Measurements from ENCODE around the gene RPRD1B. TPM values are rescaled to one million over a fixed set of nuclear protein-coding genes. Genes with fewer than 3 reads are reported as not detected.

Gene RPRD1B
- total and polyA plus RNA-seq, 2 experiments from 2014 or later: 7.3 to 24.3 TPM

DNA sequence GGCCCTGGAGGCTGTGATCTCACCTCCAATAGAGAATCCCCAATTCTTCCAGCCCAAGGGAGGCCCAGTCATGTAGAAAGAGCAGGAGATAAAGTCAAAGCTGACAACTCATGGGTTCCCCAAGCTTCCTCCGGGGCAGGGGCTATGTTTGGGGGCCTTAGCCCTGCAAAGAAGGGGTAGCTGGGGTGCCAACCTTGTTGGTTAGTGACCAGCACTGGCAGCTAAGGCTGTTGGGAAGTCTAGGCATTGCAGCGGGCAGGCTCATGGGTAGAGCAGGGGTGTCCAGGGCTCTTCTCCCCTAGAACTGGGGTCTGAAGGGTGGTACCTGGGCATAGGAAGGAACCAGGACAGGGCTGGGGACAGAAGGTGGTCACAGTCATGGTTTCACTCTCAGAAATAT is 95.1 kb downstream of the RPRD1B start (continued):
- TF ChIP-seq, protein P1, sequence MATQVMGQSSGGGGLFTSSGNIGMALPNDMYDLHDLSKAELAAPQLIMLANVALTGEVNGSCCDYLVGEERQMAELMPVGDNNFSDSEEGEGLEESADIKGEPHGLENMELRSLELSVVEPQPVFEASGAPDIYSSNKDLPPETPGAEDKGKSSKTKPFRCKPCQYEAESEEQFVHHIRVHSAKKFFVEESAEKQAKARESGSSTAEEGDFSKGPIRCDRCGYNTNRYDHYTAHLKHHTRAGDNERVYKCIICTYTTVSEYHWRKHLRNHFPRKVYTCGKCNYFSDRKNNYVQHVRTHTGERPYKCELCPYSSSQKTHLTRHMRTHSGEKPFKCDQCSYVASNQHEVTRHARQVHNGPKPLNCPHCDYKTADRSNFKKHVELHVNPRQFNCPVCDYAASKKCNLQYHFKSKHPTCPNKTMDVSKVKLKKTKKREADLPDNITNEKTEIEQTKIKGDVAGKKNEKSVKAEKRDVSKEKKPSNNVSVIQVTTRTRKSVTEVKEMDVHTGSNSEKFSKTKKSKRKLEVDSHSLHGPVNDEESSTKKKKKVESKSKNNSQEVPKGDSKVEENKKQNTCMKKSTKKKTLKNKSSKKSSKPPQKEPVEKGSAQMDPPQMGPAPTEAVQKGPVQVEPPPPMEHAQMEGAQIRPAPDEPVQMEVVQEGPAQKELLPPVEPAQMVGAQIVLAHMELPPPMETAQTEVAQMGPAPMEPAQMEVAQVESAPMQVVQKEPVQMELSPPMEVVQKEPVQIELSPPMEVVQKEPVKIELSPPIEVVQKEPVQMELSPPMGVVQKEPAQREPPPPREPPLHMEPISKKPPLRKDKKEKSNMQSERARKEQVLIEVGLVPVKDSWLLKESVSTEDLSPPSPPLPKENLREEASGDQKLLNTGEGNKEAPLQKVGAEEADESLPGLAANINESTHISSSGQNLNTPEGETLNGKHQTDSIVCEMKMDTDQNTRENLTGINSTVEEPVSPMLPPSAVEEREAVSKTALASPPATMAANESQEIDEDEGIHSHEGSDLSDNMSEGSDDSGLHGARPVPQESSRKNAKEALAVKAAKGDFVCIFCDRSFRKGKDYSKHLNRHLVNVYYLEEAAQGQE (IDR thresholded peaks at IDR 0.05; ENCODE audit: unreplicated experiment): no peak
- TF ChIP-seq ZNF114 (CRISPR knock-in tag; IDR thresholded peaks at IDR 0.05): no peak
- no peak for TF ChIP-seq EZH2phosphoT487 (IDR thresholded peaks at IDR 0.05; ENCODE audit: unreplicated experiment)
- TF ChIP-seq ZNF331 (CRISPR knock-in tag; IDR thresholded peaks at IDR 0.05; ENCODE audit: low read depth): no peak

- Mint-ChIP-seq H3K27me3 (ENCODE audit: insufficient read depth, low read depth, poor library complexity) (no peaks in the 10 kb centered on the region), H3K4me1 (peaks cover under 1% of the 10 kb centered on the region; the same call in 2 of the 3 replicates), H3K4me3 (no peak overlapping the region), H3K36me3 (ENCODE audit: low read depth) (no peaks in the 10 kb centered on the region), H3K9me3 (no peaks in the 10 kb centered on the region; the same call in 2 of the 3 replicates), H3K27ac (no peak overlapping the region)
- H2AFZ ChIP-seq: no peak overlapping the region
- no peaks in the 10 kb centered on the region for H3K9me2 ChIP-seq (ENCODE audit: insufficient read depth)
- no peaks in the 10 kb centered on the region for H3K36me3 ChIP-seq (ENCODE audit: insufficient read depth)
- DNase-seq (ENCODE audit: low spot score) (no peak), ATAC-seq (no peak)
- H3F3A ChIP-seq (replicated peaks; ENCODE audit: low read depth): no peaks in the 10 kb centered on the region
- H3K4me3 ChIP-seq: no peak overlapping the region
- H3K27me3 ChIP-seq (ENCODE audit: insufficient read depth): no peaks in the 10 kb centered on the region
- H4K20me1 ChIP-seq (replicated peaks; ENCODE audit: insufficient read depth): no peaks in the 10 kb centered on the region
- no peak overlapping the region for H3K27ac ChIP-seq (ENCODE audit: low read depth)
- H3K79me2 ChIP-seq (replicated peaks; ENCODE audit: insufficient read depth): no peaks in the 10 kb centered on the region
- no peaks in the 10 kb centered on the region for H3K4me1 ChIP-seq (ENCODE audit: insufficient read depth)
- H3K4me2 ChIP-seq: no peak overlapping the region
- TF ChIP-seq POLR2AphosphoS5 (IDR thresholded peaks at IDR 0.05; ENCODE audit: low read depth): no peak
- no peak for TF ChIP-seq CREB1 (CRISPR knock-in tag; IDR thresholded peaks at IDR 0.05; ENCODE audit: low read depth)
- no peak for TF ChIP-seq EZH2phosphoT487 (IDR thresholded peaks at IDR 0.05; ENCODE audit: unreplicated experiment)
- no peak for TF ChIP-seq ZNF462 (CRISPR knock-in tag; IDR thresholded peaks at IDR 0.05)
- TF ChIP-seq NANOG (IDR thresholded peaks at IDR 0.05; ENCODE audit: borderline replicate concordance): no peak
- TF ChIP-seq, protein P2, sequence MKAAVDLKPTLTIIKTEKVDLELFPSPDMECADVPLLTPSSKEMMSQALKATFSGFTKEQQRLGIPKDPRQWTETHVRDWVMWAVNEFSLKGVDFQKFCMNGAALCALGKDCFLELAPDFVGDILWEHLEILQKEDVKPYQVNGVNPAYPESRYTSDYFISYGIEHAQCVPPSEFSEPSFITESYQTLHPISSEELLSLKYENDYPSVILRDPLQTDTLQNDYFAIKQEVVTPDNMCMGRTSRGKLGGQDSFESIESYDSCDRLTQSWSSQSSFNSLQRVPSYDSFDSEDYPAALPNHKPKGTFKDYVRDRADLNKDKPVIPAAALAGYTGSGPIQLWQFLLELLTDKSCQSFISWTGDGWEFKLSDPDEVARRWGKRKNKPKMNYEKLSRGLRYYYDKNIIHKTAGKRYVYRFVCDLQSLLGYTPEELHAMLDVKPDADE (IDR thresholded peaks at IDR 0.05): no peak
- no peak for TF ChIP-seq EZH2 (IDR thresholded peaks at IDR 0.05; ENCODE audit: low read depth, unreplicated experiment)
- TF ChIP-seq, protein P1 (IDR thresholded peaks at IDR 0.05; ENCODE audit: unreplicated experiment): no peak
- TF ChIP-seq ZNF331 (CRISPR knock-in tag; IDR thresholded peaks at IDR 0.05; ENCODE audit: low read depth): no peak
Observed at GRCh38 chr20:38129248-38129865, 95.8 kb downstream of the RPRD1B start.
